A549 (cell line): ENCODE data around the gene VPS29. TPM values are rescaled to one million over a fixed set of nuclear protein-coding genes. Genes with fewer than 3 reads are reported as not detected.

Experiments used
- ATAC-seq, 2 experiments: fragments of 200-7000 bp in 1 of 2; fragments of >200 bp in 1 of 2; cut with Nextera tagmentation in 1 of 2; cut with Tn5 transposase in 1 of 2; 3 replicates each; pipeline versions ENCODE4 v1.8.0 to v1.9.1; 2018 to 2020; ENCODE audit warnings: mild to moderate bottlenecking in 1 of 2, moderate library complexity in 1 of 2
- CTCF ChIA-PET: fragments of 300-600 bp; sonication (Branson Sonifier 250); formaldehyde crosslinking; extraction: SDS; loops from one replicate; lab custom pipeline; 2021; ENCODE audit warnings: antibody characterized with exemption, inconsistent platforms; lab: Yijun Ruan, JAX
- POLR2A ChIA-PET: fragments of 350-600 bp; formaldehyde crosslinking; extraction: SDS; loops from one replicate; lab custom pipeline; 2021; ENCODE audit warnings: antibody characterized with exemption, inconsistent platforms; lab: Yijun Ruan, JAX
- DNase-seq, 2 experiments: peaks; one replicate each; pipeline versions ENCODE4 v3.0.0 to v3.0.0-alpha.2; 2011 to 2016; ENCODE audit warnings: low read depth in 1 of 2, low spot score in 1 of 2
- FAIRE-seq: peaks from 2 replicates; lab custom pipeline; 2011; peaks lifted over from hg19 to GRCh38; lab: Jason Lieb, UNC
- H3K27ac ChIP-seq, 2 experiments: fragments of >200 bp; sonication (Bioruptor Twin); formaldehyde crosslinking; 3 replicates each; pipeline ENCODE4 v1.5.1; 2016 to 2017
- H3K4me1 ChIP-seq: fragments of >200 bp; sonication (Bioruptor Twin); formaldehyde crosslinking; 3 replicates; pipeline ENCODE4 v1.6.1; 2016
- H3K4me2 ChIP-seq: fragments of >200 bp; sonication (Bioruptor Twin); formaldehyde crosslinking; 3 replicates; pipeline ENCODE4 v1.6.1; 2016
- H3K4me3 ChIP-seq: fragments of >200 bp; sonication (Bioruptor Twin); formaldehyde crosslinking; 3 replicates; pipeline ENCODE4 v1.5.1; 2016
- H3K9me3 ChIP-seq: fragments of >200 bp; sonication (Bioruptor Twin); formaldehyde crosslinking; 3 replicates; pipeline ENCODE4 v1.6.1; 2016
- CBX2 ChIP-seq: fragments of 200-600 bp; sonication (generic); IDR thresholded peaks from 2 replicates; pipeline ENCODE4 v1.6.1; 2016; ENCODE audit warnings: low read depth, mild to moderate bottlenecking, borderline replicate concordance
- ESRRA ChIP-seq: fragments of 150-350 bp; IDR thresholded peaks from 2 replicates; pipeline ENCODE4 v1.6.1; 2014; ENCODE audit warnings: mild to moderate bottlenecking, low read length, borderline replicate concordance
- FOSL2 ChIP-seq, 2 experiments: fragments of 450-650 bp in 1 of 2; fragments of >200 bp in 1 of 2; sonication (Bioruptor Twin) in 1 of 2; formaldehyde crosslinking; IDR thresholded peaks; 2 replicates each; pipeline versions ENCODE4 v1.5.0 to v1.6.1; 2016 to 2020; ENCODE audit warnings: mild to moderate bottlenecking in 1 of 2, moderate library complexity in 1 of 2
- FOXS1 ChIP-seq: fragments of 250-450 bp; sonication (Bioruptor Pico); IDR thresholded peaks from 2 replicates; pipeline ENCODE4 v1.5.0; 2020; ENCODE audit warnings: mild to moderate bottlenecking, moderate library complexity
- HDAC2 ChIP-seq: fragments of 200-600 bp; sonication (generic); IDR thresholded peaks from 2 replicates; pipeline ENCODE4 v1.6.1; 2016
- HEYL ChIP-seq: fragments of 250-450 bp; sonication (Bioruptor Pico); IDR thresholded peaks from 2 replicates; pipeline ENCODE4 v1.8.0; 2021; ENCODE audit warnings: mild to moderate bottlenecking, moderate library complexity
- HOXB13 ChIP-seq: fragments of 250-450 bp; sonication (Bioruptor Pico); IDR thresholded peaks from 2 replicates; pipeline ENCODE4 v1.5.0; 2020; ENCODE audit warnings: low read depth, mild to moderate bottlenecking, moderate library complexity
- HOXB5 ChIP-seq: fragments of 250-450 bp; sonication (Bioruptor Pico); IDR thresholded peaks from 2 replicates; pipeline ENCODE4 v1.5.0; 2020; ENCODE audit warnings: mild to moderate bottlenecking, moderate library complexity
- KDM5A ChIP-seq: fragments of 200-600 bp; sonication (generic); IDR thresholded peaks from 2 replicates; pipeline ENCODE4 v1.6.1; 2016; ENCODE audit warnings: antibody characterized with exemption, mild to moderate bottlenecking
- NPAS2 ChIP-seq: fragments of 250-450 bp; sonication (Bioruptor Pico); IDR thresholded peaks from 2 replicates; pipeline ENCODE4 v1.8.0; 2022; ENCODE audit warnings: mild to moderate bottlenecking, moderate library complexity, borderline replicate concordance
- NR3C1 ChIP-seq: fragments of >200 bp; sonication (Bioruptor Twin); formaldehyde crosslinking; IDR thresholded peaks from 3 replicates; pipeline ENCODE4 v1.6.1; 2017
- PHF8 ChIP-seq: fragments of 200-600 bp; sonication (generic); IDR thresholded peaks from 2 replicates; pipeline ENCODE4 v1.6.1; 2016; ENCODE audit warnings: low read depth, mild to moderate bottlenecking, antibody characterized with exemption, moderate library complexity, borderline replicate concordance
- POLR2A ChIP-seq: IDR thresholded peaks from 2 replicates; pipeline ENCODE4 v1.6.1; 2012; ENCODE audit warnings: mild to moderate bottlenecking, low read length
- RAD21 ChIP-seq, 2 experiments: fragments of >200 bp in 1 of 2; sonication (Bioruptor Twin) in 1 of 2; formaldehyde crosslinking in 1 of 2; IDR thresholded peaks in 1 of 2; conservative IDR thresholded peaks in 1 of 2; 2 replicates in 1 of 2; 3 replicates in 1 of 2; pipeline ENCODE4 v1.6.1; 2012 to 2018; ENCODE audit warnings: inconsistent platforms in 1 of 2
- RARB ChIP-seq: fragments of 250-450 bp; sonication (Bioruptor Pico); IDR thresholded peaks from 2 replicates; pipeline ENCODE4 v1.8.0; 2021; ENCODE audit warnings: mild to moderate bottlenecking, moderate library complexity
- RCOR1 ChIP-seq: fragments of 150-350 bp; IDR thresholded peaks from 2 replicates; pipeline ENCODE4 v1.6.1; 2014; ENCODE audit warnings: antibody characterized with exemption, low read length, low read depth
- TFCP2L1 ChIP-seq: fragments of 250-450 bp; sonication (Bioruptor Pico); IDR thresholded peaks from 2 replicates; pipeline ENCODE4 v1.5.0; 2021; ENCODE audit warnings: mild to moderate bottlenecking
- TP53 ChIP-seq: fragments of 250-450 bp; sonication (Bioruptor Pico); IDR thresholded peaks from 2 replicates; pipeline ENCODE4 v1.5.0; 2021; ENCODE audit warnings: mild to moderate bottlenecking, moderate library complexity
- ZFP36 ChIP-seq: fragments of 450-650 bp; IDR thresholded peaks from 2 replicates; pipeline ENCODE4 v1.6.1; 2014; ENCODE audit warnings: borderline replicate concordance; ENCODE audit not compliant: partially characterized antibody
- ZSCAN20 ChIP-seq: fragments of 250-450 bp; sonication (Bioruptor Pico); IDR thresholded peaks from 2 replicates; pipeline ENCODE4 v1.8.0; 2022; ENCODE audit warnings: mild to moderate bottlenecking, moderate library complexity
- WGBS: methylation state at CpG from one replicate; pipeline ENCODE4 v1.1.6; 2017; ENCODE audit errors: missing lambda C conversion rate; 5-methylcytosine and 5-hydroxymethylcytosine counted together
- polyA plus RNA-seq, 4 experiments: library from polyadenylated mRNA; depleted of rRNA in 3 of 4; stranded (reverse); fragments of >200 nt; fragmentation: RNase III in 1 of 4; extraction: RNeasy Plus Mini Kit Qiagen cat#74134 plus additional on column Dnase treatment in 1 of 4; gene quantifications; 2 replicates in 3 of 4; 3 replicates in 1 of 4; pipeline ENCODE4 v1.2.3, GENCODE V29; 2011 to 2017
- TF ChIP-seq, protein P1 (sequence below): IDR thresholded peaks from 2 replicates; pipeline ENCODE4 v1.6.1; 2012
- TF ChIP-seq, protein P2 (sequence below): fragments of 200-600 bp; sonication (generic); IDR thresholded peaks from 2 replicates; pipeline ENCODE4 v1.6.1; 2016; ENCODE audit warnings: antibody characterized with exemption, mild to moderate bottlenecking, moderate library complexity
- TF ChIP-seq, protein P3 (sequence below): fragments of 250-450 bp; sonication (Bioruptor Pico); IDR thresholded peaks from 2 replicates; pipeline ENCODE4 v1.5.0; 2020; ENCODE audit warnings: low read depth, mild to moderate bottlenecking, moderate library complexity
- TF ChIP-seq, protein P4 (sequence below): fragments of 450-650 bp; IDR thresholded peaks from 2 replicates; pipeline ENCODE4 v1.6.1; 2014; ENCODE audit warnings: antibody characterized with exemption

The VPS29 gene
- polyA plus RNA-seq, 2 of the 4 experiments (the other 2 are of a cell fraction) = 183 to 230 TPM

DNA sequence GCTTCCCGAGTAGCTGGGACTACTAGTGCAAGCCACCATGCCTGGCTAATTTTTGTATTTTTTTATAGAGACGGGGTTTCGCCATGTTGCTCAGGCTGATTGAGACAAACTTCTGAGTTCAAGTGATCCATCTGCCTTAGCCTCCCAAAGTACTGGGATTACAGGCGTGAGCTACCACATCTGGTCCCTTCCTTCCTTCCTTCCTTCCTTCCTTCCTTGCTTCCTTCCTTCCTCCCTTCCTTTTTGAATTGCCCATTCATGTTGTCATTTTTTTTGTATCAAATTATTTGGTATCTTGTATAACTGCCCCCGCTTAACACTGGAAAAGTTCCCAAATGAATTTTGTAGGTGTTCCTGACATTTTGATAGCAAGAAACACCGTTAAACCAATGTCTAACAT lies 11.9 kb upstream of the VPS29 start:
- Histone ChIP-seq H3K4me2 (no peak overlapping the region), H3K9me3 (no peaks in the 10 kb centered on the region), H3K27ac (no peak overlapping the region), H3K4me3 (no peak overlapping the region), H3K4me1 (no peaks in the 10 kb centered on the region)
- WGBS = 75% methylated on average over 6 of the region's 6 CpGs
- CTCF ChIA-PET = interaction anchor here (1.0 to 10.1 kb wide), 12 partner anchors 9 to 529 kb away, joined by 3 to 184 read pairs (median 7); partner anchors contain the start of genes FAM216A and GPN3
- POLR2A ChIA-PET = interaction anchor here (1.4 kb wide), 1 partner anchor 100 kb away, joined by 6 read pairs; the partner anchor contains the start of gene TCTN1
- DNase-seq (no peak), FAIRE-seq (no peak), ATAC-seq (no peak)
- TF ChIP-seq, protein P1, sequence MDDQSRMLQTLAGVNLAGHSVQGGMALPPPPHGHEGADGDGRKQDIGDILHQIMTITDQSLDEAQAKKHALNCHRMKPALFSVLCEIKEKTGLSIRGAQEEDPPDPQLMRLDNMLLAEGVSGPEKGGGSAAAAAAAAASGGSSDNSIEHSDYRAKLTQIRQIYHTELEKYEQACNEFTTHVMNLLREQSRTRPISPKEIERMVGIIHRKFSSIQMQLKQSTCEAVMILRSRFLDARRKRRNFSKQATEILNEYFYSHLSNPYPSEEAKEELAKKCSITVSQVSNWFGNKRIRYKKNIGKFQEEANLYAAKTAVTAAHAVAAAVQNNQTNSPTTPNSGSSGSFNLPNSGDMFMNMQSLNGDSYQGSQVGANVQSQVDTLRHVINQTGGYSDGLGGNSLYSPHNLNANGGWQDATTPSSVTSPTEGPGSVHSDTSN = no peak
- no peak for TF ChIP-seq POLR2A
- TF ChIP-seq HDAC2 = no peak
- TF ChIP-seq RCOR1 = no peak
- TF ChIP-seq HEYL (CRISPR knock-in tag) = no peak
- TF ChIP-seq FOSL2 (IDR thresholded peaks at IDR 0.05) = no peak
- no peak for TF ChIP-seq FOSL2 (CRISPR knock-in tag; IDR thresholded peaks at IDR 0.05)
- no peak for TF ChIP-seq NPAS2 (CRISPR knock-in tag)
- TF ChIP-seq, protein P2, sequence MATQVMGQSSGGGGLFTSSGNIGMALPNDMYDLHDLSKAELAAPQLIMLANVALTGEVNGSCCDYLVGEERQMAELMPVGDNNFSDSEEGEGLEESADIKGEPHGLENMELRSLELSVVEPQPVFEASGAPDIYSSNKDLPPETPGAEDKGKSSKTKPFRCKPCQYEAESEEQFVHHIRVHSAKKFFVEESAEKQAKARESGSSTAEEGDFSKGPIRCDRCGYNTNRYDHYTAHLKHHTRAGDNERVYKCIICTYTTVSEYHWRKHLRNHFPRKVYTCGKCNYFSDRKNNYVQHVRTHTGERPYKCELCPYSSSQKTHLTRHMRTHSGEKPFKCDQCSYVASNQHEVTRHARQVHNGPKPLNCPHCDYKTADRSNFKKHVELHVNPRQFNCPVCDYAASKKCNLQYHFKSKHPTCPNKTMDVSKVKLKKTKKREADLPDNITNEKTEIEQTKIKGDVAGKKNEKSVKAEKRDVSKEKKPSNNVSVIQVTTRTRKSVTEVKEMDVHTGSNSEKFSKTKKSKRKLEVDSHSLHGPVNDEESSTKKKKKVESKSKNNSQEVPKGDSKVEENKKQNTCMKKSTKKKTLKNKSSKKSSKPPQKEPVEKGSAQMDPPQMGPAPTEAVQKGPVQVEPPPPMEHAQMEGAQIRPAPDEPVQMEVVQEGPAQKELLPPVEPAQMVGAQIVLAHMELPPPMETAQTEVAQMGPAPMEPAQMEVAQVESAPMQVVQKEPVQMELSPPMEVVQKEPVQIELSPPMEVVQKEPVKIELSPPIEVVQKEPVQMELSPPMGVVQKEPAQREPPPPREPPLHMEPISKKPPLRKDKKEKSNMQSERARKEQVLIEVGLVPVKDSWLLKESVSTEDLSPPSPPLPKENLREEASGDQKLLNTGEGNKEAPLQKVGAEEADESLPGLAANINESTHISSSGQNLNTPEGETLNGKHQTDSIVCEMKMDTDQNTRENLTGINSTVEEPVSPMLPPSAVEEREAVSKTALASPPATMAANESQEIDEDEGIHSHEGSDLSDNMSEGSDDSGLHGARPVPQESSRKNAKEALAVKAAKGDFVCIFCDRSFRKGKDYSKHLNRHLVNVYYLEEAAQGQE = no peak
- TF ChIP-seq ESRRA = no peak
- no peak for TF ChIP-seq TFCP2L1 (CRISPR knock-in tag)
- TF ChIP-seq FOXS1 (CRISPR knock-in tag) = no peak
- TF ChIP-seq ZSCAN20 (CRISPR knock-in tag) = no peak
- TF ChIP-seq RAD21 (conservative IDR thresholded peaks at IDR 0.05 in 1 of 2, IDR thresholded peaks at IDR 0.05 in 1 of 2) = no peak
- no peak for TF ChIP-seq RARB (CRISPR knock-in tag)
- TF ChIP-seq HOXB13 (CRISPR knock-in tag) = no peak
- TF ChIP-seq PHF8 = no peak
- TF ChIP-seq, protein P3, sequence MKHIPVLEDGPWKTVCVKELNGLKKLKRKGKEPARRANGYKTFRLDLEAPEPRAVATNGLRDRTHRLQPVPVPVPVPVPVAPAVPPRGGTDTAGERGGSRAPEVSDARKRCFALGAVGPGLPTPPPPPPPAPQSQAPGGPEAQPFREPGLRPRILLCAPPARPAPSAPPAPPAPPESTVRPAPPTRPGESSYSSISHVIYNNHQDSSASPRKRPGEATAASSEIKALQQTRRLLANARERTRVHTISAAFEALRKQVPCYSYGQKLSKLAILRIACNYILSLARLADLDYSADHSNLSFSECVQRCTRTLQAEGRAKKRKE = no peak
- no peak for TF ChIP-seq ZFP36
- no peak for TF ChIP-seq NR3C1
- TF ChIP-seq, protein P4, sequence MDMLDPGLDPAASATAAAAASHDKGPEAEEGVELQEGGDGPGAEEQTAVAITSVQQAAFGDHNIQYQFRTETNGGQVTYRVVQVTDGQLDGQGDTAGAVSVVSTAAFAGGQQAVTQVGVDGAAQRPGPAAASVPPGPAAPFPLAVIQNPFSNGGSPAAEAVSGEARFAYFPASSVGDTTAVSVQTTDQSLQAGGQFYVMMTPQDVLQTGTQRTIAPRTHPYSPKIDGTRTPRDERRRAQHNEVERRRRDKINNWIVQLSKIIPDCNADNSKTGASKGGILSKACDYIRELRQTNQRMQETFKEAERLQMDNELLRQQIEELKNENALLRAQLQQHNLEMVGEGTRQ = no peak

DNA sequence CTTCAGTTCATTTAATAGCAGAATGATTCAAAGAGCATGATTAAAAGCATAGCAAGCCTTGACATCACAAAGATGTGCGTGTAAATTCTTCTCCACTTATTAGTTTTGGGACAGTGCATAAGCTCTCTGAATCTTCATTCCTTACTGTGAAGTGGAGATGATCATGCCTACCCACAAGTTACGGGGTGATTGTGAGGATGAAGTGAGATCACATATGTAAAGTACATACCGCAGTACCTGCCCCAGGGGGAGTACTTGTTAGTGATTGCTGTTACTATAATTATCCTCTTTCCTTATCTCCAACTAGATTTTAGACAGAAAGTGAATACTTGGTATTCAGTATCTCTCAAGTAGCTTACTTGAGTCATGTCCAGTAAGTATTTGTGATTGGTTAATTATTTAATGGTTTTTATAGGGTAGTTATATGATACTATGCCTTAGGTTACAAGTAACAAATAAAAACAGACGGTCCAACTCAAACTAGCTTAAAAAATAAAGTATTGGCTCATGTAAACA lies 6.2 kb upstream of the VPS29 start:
- FAIRE-seq (no peak), ATAC-seq (no peak), DNase-seq (no peak)
- H3K9me3 ChIP-seq = no peaks in the 10 kb centered on the region
- POLR2A ChIA-PET = no interaction called here
- H3K4me2 ChIP-seq = no peak overlapping the region
- CTCF ChIA-PET = interaction anchor here (0.9 to 10.1 kb wide), 4 partner anchors 10 to 99 kb away, joined by 3 to 184 read pairs (median 6); no protein-coding TSS in a partner anchor
- H3K4me1 ChIP-seq = no peaks in the 10 kb centered on the region
- H3K4me3 ChIP-seq = no peak overlapping the region
- 73% methylated on average over 4 of the region's 4 CpGs for WGBS
- H3K27ac ChIP-seq = no peak overlapping the region
- TF ChIP-seq TP53 (CRISPR knock-in tag) (no peak), KDM5A (no peak), CBX2 (no peak), HOXB5 (CRISPR knock-in tag) (no peak)
